GM23338 (cell line): Measurements from ENCODE around the gene ZNF438. TPM values are rescaled to one million over a fixed set of nuclear protein-coding genes. Genes with fewer than 3 reads are reported as not detected.

ENCODE experiments used
- ATAC-seq: fragments of 200-7000 bp; cut with Tn5 transposase; 3 replicates; pipeline ENCODE4 v1.9.1; 2020
- DNase-seq: peaks from one replicate; pipeline ENCODE4 v3.0.0-alpha.2; 2015; ENCODE audit warnings: low spot score
- H2AFZ ChIP-seq: fragments of 200-600 bp; sonication (generic); 2 replicates; pipeline ENCODE4 v1.8.0; 2016; ENCODE audit warnings: antibody characterized with exemption, mild to moderate bottlenecking, moderate library complexity
- H3F3A ChIP-seq: fragments of 200-600 bp; sonication (generic); replicated peaks from 2 replicates; pipeline ENCODE4 v1.8.0; 2017; ENCODE audit warnings: antibody characterized with exemption, mixed run types, low read depth
- H3K27ac ChIP-seq: fragments of 200-600 bp; sonication (generic); 2 replicates; pipeline ENCODE4 v1.6.1; 2016; ENCODE audit warnings: low read depth
- H3K27me3 ChIP-seq: fragments of 200-600 bp; sonication (generic); 2 replicates; pipeline ENCODE4 v1.8.0; 2016; ENCODE audit warnings: mild to moderate bottlenecking, mixed run types, moderate library complexity; ENCODE audit not compliant: insufficient read depth
- H3K36me3 ChIP-seq: fragments of 200-600 bp; sonication (generic); 2 replicates; pipeline ENCODE4 v1.8.0; 2016; ENCODE audit warnings: mild to moderate bottlenecking; ENCODE audit not compliant: insufficient read depth
- H3K4me1 ChIP-seq: fragments of 200-600 bp; sonication (generic); 2 replicates; pipeline ENCODE4 v1.8.0; 2016; ENCODE audit warnings: mild to moderate bottlenecking, moderate library complexity; ENCODE audit not compliant: insufficient read depth
- H3K4me2 ChIP-seq: fragments of 200-600 bp; sonication (generic); 2 replicates; pipeline ENCODE4 v1.7.1; 2017; ENCODE audit warnings: mixed run types
- H3K4me3 ChIP-seq: fragments of 200-600 bp; sonication (generic); 2 replicates; pipeline ENCODE4 v1.6.1; 2016; ENCODE audit warnings: mixed run types
- H3K79me2 ChIP-seq: fragments of 200-600 bp; sonication (generic); replicated peaks from 2 replicates; pipeline ENCODE4 v1.8.0; 2017; ENCODE audit warnings: mild to moderate bottlenecking; ENCODE audit not compliant: insufficient read depth
- H3K9me2 ChIP-seq: fragments of 200-600 bp; sonication (generic); 2 replicates; pipeline ENCODE4 v1.8.0; 2017; ENCODE audit not compliant: insufficient read depth
- H4K20me1 ChIP-seq: fragments of 200-600 bp; sonication (generic); replicated peaks from 2 replicates; pipeline ENCODE4 v1.8.0; 2017; ENCODE audit warnings: mild to moderate bottlenecking; ENCODE audit not compliant: insufficient read depth
- H3K27ac Mint-ChIP-seq: 2 replicates; pipeline ENCODE4 v1.8.0; 2020; ENCODE audit warnings: inconsistent platforms, mild to moderate bottlenecking, moderate library complexity, mixed read lengths
- H3K27me3 Mint-ChIP-seq: 3 replicates; pipeline ENCODE4 v1.8.0; 2022; ENCODE audit warnings: low read depth, mild to moderate bottlenecking, moderate library complexity, mixed read lengths, inconsistent platforms; ENCODE audit not compliant: insufficient read depth, poor library complexity
- H3K36me3 Mint-ChIP-seq: 3 replicates; pipeline ENCODE4 v1.8.0; 2021; ENCODE audit warnings: low read depth, mild to moderate bottlenecking, inconsistent platforms, moderate library complexity, mixed read lengths
- H3K4me1 Mint-ChIP-seq: 3 replicates; pipeline ENCODE4 v1.8.0; 2020; ENCODE audit warnings: mild to moderate bottlenecking, inconsistent platforms, mixed read lengths
- H3K4me3 Mint-ChIP-seq: 3 replicates; pipeline ENCODE4 v1.8.0; 2021; ENCODE audit warnings: moderate library complexity, mild to moderate bottlenecking, inconsistent platforms, mixed read lengths
- H3K9me3 Mint-ChIP-seq: 3 replicates; pipeline ENCODE4 v1.8.0; 2020; ENCODE audit warnings: moderate library complexity, mild to moderate bottlenecking, inconsistent platforms, mixed read lengths
- CREB1 ChIP-seq: fragments of 250-450 bp; sonication (Bioruptor Pico); IDR thresholded peaks from 2 replicates; pipeline ENCODE4 v1.5.0; 2020; ENCODE audit warnings: low read depth, mild to moderate bottlenecking, moderate library complexity
- CTCF ChIP-seq, 2 experiments: fragments of 200-600 bp in 1 of 2; sonication (generic) in 1 of 2; conservative IDR thresholded peaks; 2 replicates each; pipeline versions ENCODE4 v1.5.1 to v1.6.1; 2016 to 2017; ENCODE audit warnings: antibody characterized with exemption in 2 of 2, low read depth in 2 of 2, mild to moderate bottlenecking in 2 of 2, moderate library complexity in 1 of 2
- EZH2 ChIP-seq: fragments of 200-600 bp; sonication (generic); IDR thresholded peaks from one replicate; pipeline ENCODE4 v1.8.0; 2017; ENCODE audit warnings: antibody characterized with exemption, mild to moderate bottlenecking, low read depth; ENCODE audit not compliant: unreplicated experiment
- EZH2phosphoT487 ChIP-seq: fragments of 200-600 bp; sonication (generic); IDR thresholded peaks from one replicate; pipeline ENCODE4 v1.8.1; 2018; ENCODE audit warnings: antibody characterized with exemption; ENCODE audit not compliant: unreplicated experiment
- JUNB ChIP-seq: IDR thresholded peaks from one replicate; pipeline ENCODE4 v1.6.1; 2016; ENCODE audit warnings: antibody characterized with exemption; ENCODE audit not compliant: unreplicated experiment
- NANOG ChIP-seq: IDR thresholded peaks from 2 replicates; pipeline ENCODE4 v1.6.1; 2016; ENCODE audit warnings: antibody characterized with exemption, borderline replicate concordance
- POLR2AphosphoS5 ChIP-seq: IDR thresholded peaks from 2 replicates; pipeline ENCODE4 v1.6.1; 2016; ENCODE audit warnings: antibody characterized with exemption, low read depth
- REST ChIP-seq: IDR thresholded peaks from one replicate; pipeline ENCODE4 v1.6.1; 2018; ENCODE audit warnings: antibody characterized with exemption; ENCODE audit not compliant: unreplicated experiment
- STAT1 ChIP-seq: IDR thresholded peaks from one replicate; pipeline ENCODE4 v1.6.1; 2016; ENCODE audit warnings: antibody characterized with exemption; ENCODE audit not compliant: unreplicated experiment
- ZNF114 ChIP-seq: fragments of 250-450 bp; sonication (Bioruptor Pico); IDR thresholded peaks from 2 replicates; pipeline ENCODE4 v1.5.0; 2020; ENCODE audit warnings: mild to moderate bottlenecking, moderate library complexity
- ZNF331 ChIP-seq: fragments of 250-450 bp; sonication (Bioruptor Pico); IDR thresholded peaks from 2 replicates; pipeline ENCODE4 v1.5.0; 2020; ENCODE audit warnings: low read depth, mild to moderate bottlenecking, moderate library complexity
- ZNF462 ChIP-seq: fragments of 250-450 bp; sonication (Bioruptor Pico); IDR thresholded peaks from 2 replicates; pipeline ENCODE4 v1.5.0; 2020; ENCODE audit warnings: mild to moderate bottlenecking, moderate library complexity
- polyA plus RNA-seq: library from polyadenylated mRNA; unstranded; fragments of >200 nt; fragmentation: Nextera tagmentation; extraction: Ambion mirVana; gene quantifications from 2 replicates; pipeline ENCODE4 v1.2.1, GENCODE V29; 2016
- total RNA-seq: library from RNA; depleted of rRNA; stranded (reverse); fragments of >200 nt; shearing (Covaris generic); gene quantifications from 2 replicates; pipeline ENCODE4 v1.2.3, GENCODE V29; 2014

The ZNF438 gene
- total and polyA plus RNA-seq, 2 experiments from 2014 or later = 0.91 to 0.94 TPM

GRCh38 chr10:30816820-30817171, 214.9 kb downstream of the ZNF438 start (continued):
- TF ChIP-seq JUNB (no peak), EZH2 (no peak), POLR2AphosphoS5 (no peak), STAT1 (no peak)

GRCh38 chr10:30816159-30816819, 215.4 kb downstream of the ZNF438 start:
- DNase-seq = no peak
- Mint-ChIP-seq H3K4me3 (no peak overlapping the region), H3K27me3 (peaks cover 5% of the 10 kb centered on the region), H3K36me3 (no peaks in the 10 kb centered on the region), H3K9me3 (no peaks in the 10 kb centered on the region), H3K27ac (no peak overlapping the region), H3K4me1 (peaks cover 29% of the 10 kb centered on the region)
- Histone ChIP-seq H3K27ac (no peak overlapping the region), H3K79me2 (no peaks in the 10 kb centered on the region), H3K36me3 (no peaks in the 10 kb centered on the region), H4K20me1 (no peaks in the 10 kb centered on the region), H3K4me3 (no peak overlapping the region), H3K27me3 (no peaks in the 10 kb centered on the region), H3K9me2 (peaks cover 4% of the 10 kb centered on the region; the same call in 1 of the 2 replicates), H3K4me2 (no peak overlapping the region), H2AFZ (0 out of 2 replicates have a peak overlapping the region, but pooled peaks have one; percentile 63), H3K4me1 (peaks cover 17% of the 10 kb centered on the region; the same call in 1 of the 2 replicates), H3F3A (no peaks in the 10 kb centered on the region)
- no peak for ATAC-seq
- TF ChIP-seq ZNF462 (no peak), EZH2phosphoT487 (no peak), ZNF114 (CRISPR knock-in tag) (no peak), ZNF331 (CRISPR knock-in tag) (no peak), JUNB (no peak), CREB1 (no peak), EZH2 (no peak), NANOG (no peak), REST (no peak), STAT1 (no peak), POLR2AphosphoS5 (no peak), CTCF (conservative IDR thresholded peaks at IDR 0.05; ENCODE audit: low read depth in 2 of 2) (no peak)
